ENCODE measurements around the gene SERPINB10.
A peak's percentile ranks its signal among the peaks of the same experiment; 100 is the strongest.
"Not testable (repeated sequence)": the region's sequence is repeated elsewhere in the genome, so short reads cannot be mapped to it uniquely, and the experiment has no call there.

SERPINB10 gene

DNA sequence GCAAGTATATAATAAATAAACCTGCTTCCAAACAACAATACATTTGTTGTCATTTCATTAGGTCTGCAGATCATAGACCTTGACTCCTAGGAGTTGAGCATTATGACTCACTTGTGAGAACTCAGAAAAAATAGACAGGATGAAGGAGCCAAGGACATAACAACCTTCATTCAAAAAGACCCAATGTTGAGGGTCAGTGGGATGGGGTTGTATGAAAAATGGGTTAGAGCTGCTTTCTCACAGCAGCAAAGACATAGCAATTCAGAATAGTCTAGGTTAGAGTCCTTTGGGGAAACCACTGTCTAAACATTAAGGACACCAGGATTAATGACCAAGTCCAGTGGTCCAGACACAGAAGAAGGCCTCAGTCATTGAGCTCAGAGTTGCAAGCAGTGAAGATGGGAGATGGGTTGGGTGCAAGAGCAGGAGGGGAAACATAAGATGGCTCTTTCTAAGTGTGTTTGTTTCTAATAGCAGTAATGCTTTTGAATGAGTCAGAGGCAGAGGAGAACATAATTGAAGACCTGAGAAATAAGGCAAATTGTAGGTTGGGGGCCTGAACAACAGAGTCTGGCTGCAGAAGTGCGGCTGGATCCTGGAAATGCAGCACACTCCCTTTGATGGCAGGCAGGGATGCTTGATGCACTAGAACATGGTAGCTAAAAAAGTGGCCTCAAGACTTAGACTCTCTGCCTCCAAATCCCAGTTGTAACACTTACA lies 3.7 kb upstream of the SERPINB10 start:
- Histone ChIP-seq H3K4me1 (no peaks in the 10 kb centered on the region), H3K36me3 (replicated peaks) (no peaks in the 10 kb centered on the region), H3K27me3 (ENCODE audit: low read depth) (no peaks in the 10 kb centered on the region), H3K9me3 (no peaks in the 10 kb centered on the region), H3K4me3 (no peak overlapping the region)
- in situ Hi-C loops (cut with MboI; ENCODE audit: low sequenced_read_pairs) = no loop called here
- no peak for DNase-seq (ENCODE audit: low spot score in 2 of 2)

- no peaks in the 10 kb centered on the region for H3K27me3 ChIP-seq (ENCODE audit: low read depth)
- no peaks in the 10 kb centered on the region for H3K4me1 ChIP-seq
- H3K9me3 ChIP-seq = no peaks in the 10 kb centered on the region
- H3K36me3 ChIP-seq (replicated peaks) = no peaks in the 10 kb centered on the region
- in situ Hi-C loops (cut with MboI; ENCODE audit: low sequenced_read_pairs) = no loop called here
- H3K4me3 ChIP-seq = no peak overlapping the region
- no peak for DNase-seq (ENCODE audit: low spot score in 2 of 2)
Measured at GRCh38 chr18:63904694-63905093, 3.1 kb upstream of the SERPINB10 start.

- DNase-seq (ENCODE audit: low spot score in 2 of 2) = no peak
Measured at GRCh38 chr18:63905361-63905760, 2.4 kb upstream of the SERPINB10 start.

DNA sequence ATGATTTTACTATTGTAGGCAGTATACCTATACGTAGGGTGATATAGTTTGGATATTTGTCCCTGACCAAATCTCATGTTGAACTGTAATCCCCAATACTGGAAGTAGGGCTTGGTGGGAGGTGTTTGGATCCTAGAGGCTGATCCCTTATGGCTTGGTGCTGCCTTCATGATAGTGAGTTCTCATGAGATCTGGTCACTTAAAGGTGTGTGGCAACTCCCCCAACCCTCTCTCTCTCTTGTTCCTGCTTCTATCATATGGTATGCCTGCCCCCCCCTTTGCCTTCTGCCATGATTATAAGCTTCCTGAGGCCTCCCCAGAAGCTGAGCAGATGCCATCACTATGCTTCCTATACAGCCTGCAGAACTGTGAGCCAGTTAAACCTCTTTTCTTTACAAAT lies 1.7 kb upstream of the SERPINB10 start:
- in situ Hi-C loops (cut with MboI; ENCODE audit: low sequenced_read_pairs) = no loop called here
- Histone ChIP-seq H3K4me1 (no peaks in the 10 kb centered on the region), H3K36me3 (replicated peaks) (no peaks in the 10 kb centered on the region), H3K27me3 (ENCODE audit: low read depth) (no peaks in the 10 kb centered on the region), H3K4me3 (no peak overlapping the region), H3K9me3 (no peaks in the 10 kb centered on the region)
- no peak for DNase-seq (ENCODE audit: low spot score in 2 of 2)

More at GRCh38 chr18:63905361-63905760, 2.4 kb upstream of the SERPINB10 start:
- Histone ChIP-seq H3K36me3 (replicated peaks) (no peaks in the 10 kb centered on the region), H3K4me3 (no peak overlapping the region), H3K27me3 (ENCODE audit: low read depth) (no peaks in the 10 kb centered on the region), H3K4me1 (no peaks in the 10 kb centered on the region), H3K9me3 (no peaks in the 10 kb centered on the region)
- in situ Hi-C loops (cut with MboI; ENCODE audit: low sequenced_read_pairs) = no loop called here

- no peaks in the 10 kb centered on the region for H3K36me3 ChIP-seq (replicated peaks)
- no peak for DNase-seq (ENCODE audit: low spot score in 2 of 2)
- in situ Hi-C loops (cut with MboI; ENCODE audit: low sequenced_read_pairs) = no loop called here
- H3K27me3 ChIP-seq (ENCODE audit: low read depth) = peaks cover 3% of the 10 kb centered on the region; the same call in 1 of the 2 replicates
- no peaks in the 10 kb centered on the region for H3K4me1 ChIP-seq
- H3K4me3 ChIP-seq = no peak overlapping the region
- no peaks in the 10 kb centered on the region for H3K9me3 ChIP-seq
Measured at GRCh38 chr18:63908858-63909257, 1.1 kb downstream of the SERPINB10 start.

- in situ Hi-C loops (cut with MboI; ENCODE audit: low sequenced_read_pairs) = no loop called here
- no peaks in the 10 kb centered on the region for H3K9me3 ChIP-seq
- H3K4me3 ChIP-seq = no peak overlapping the region
- DNase-seq (ENCODE audit: low spot score in 2 of 2) = no peak
- peaks cover 3% of the 10 kb centered on the region; the same call in 1 of the 2 replicates for H3K27me3 ChIP-seq (ENCODE audit: low read depth)
- no peaks in the 10 kb centered on the region for H3K36me3 ChIP-seq (replicated peaks)
- no peaks in the 10 kb centered on the region for H3K4me1 ChIP-seq
Measured at GRCh38 chr18:63909870-63910269, 2.1 kb downstream of the SERPINB10 start.

DNA sequence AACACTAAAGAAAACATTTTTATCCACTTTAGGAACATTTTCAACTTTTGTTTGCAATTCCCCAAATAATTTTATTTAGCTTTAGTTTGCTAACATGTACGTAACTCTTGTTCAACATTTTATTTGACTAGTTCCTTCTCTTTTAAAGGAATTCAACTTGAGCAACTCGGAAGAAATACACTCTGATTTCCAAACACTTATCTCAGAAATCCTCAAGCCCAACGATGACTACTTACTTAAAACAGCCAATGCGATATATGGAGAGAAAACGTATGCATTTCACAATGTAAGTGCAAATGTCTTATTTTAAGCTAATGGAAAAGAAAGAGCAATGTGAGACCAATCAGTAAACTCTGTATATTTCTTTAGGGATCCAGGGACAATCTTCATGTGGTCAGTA lies 10.1 kb downstream of the SERPINB10 start:
- no peak for DNase-seq (ENCODE audit: low spot score in 2 of 2)
- H3K9me3 ChIP-seq = no peaks in the 10 kb centered on the region; the same call in 1 of the 2 replicates
- in situ Hi-C loops (cut with MboI; ENCODE audit: low sequenced_read_pairs) = no loop called here
- peaks cover 3% of the 10 kb centered on the region; the same call in 1 of the 2 replicates for H3K27me3 ChIP-seq (ENCODE audit: low read depth)
- H3K36me3 ChIP-seq (replicated peaks) = no peaks in the 10 kb centered on the region
- no peaks in the 10 kb centered on the region for H3K4me1 ChIP-seq
- no peak overlapping the region for H3K4me3 ChIP-seq

- in situ Hi-C loops (cut with MboI; ENCODE audit: low sequenced_read_pairs) = no loop called here
- Histone ChIP-seq H3K9me3 (no peaks in the 10 kb centered on the region; the same call in 1 of the 2 replicates), H3K4me3 (no peak overlapping the region), H3K27me3 (ENCODE audit: low read depth) (no peaks in the 10 kb centered on the region), H3K4me1 (no peaks in the 10 kb centered on the region), H3K36me3 (replicated peaks) (no peaks in the 10 kb centered on the region)
- DNase-seq (ENCODE audit: low spot score in 2 of 2) = no peak
Measured at GRCh38 chr18:63922049-63922448, 14.3 kb downstream of the SERPINB10 start.

GRCh38 chr18:63924551-63924950 lies 16.8 kb downstream of the SERPINB10 start:
- no peak for DNase-seq (ENCODE audit: low spot score in 2 of 2)
- Histone ChIP-seq H3K9me3 (no peaks in the 10 kb centered on the region), H3K27me3 (ENCODE audit: low read depth) (no peaks in the 10 kb centered on the region), H3K4me1 (no peaks in the 10 kb centered on the region), H3K36me3 (replicated peaks) (no peaks in the 10 kb centered on the region), H3K4me3 (no peak overlapping the region)
- in situ Hi-C loops (cut with MboI; ENCODE audit: low sequenced_read_pairs) = no loop called here

- H3K4me1 ChIP-seq = no peaks in the 10 kb centered on the region
- in situ Hi-C loops (cut with MboI; ENCODE audit: low sequenced_read_pairs) = no loop called here
- no peaks in the 10 kb centered on the region for H3K36me3 ChIP-seq (replicated peaks)
- no peak overlapping the region for H3K4me3 ChIP-seq
- DNase-seq (ENCODE audit: low spot score in 2 of 2) = no peak
- 0 out of 2 replicates have a peak, but pooled peaks cover 3% of the 10 kb centered on the region for H3K27me3 ChIP-seq (ENCODE audit: low read depth)
- no peaks in the 10 kb centered on the region for H3K9me3 ChIP-seq
Measured at GRCh38 chr18:63928331-63928730, 20.6 kb downstream of the SERPINB10 start.

- H3K9me3 ChIP-seq; H3K4me1 ChIP-seq; in situ Hi-C loops (cut with MboI; ENCODE audit: low sequenced_read_pairs); H3K36me3 ChIP-seq (replicated peaks); DNase-seq (ENCODE audit: low spot score in 2 of 2); H3K27me3 ChIP-seq (ENCODE audit: low read depth); H3K4me3 ChIP-seq: not testable (repeated sequence)
Measured at GRCh38 chr18:63929369-63929768, 21.6 kb downstream of the SERPINB10 start.

DNA sequence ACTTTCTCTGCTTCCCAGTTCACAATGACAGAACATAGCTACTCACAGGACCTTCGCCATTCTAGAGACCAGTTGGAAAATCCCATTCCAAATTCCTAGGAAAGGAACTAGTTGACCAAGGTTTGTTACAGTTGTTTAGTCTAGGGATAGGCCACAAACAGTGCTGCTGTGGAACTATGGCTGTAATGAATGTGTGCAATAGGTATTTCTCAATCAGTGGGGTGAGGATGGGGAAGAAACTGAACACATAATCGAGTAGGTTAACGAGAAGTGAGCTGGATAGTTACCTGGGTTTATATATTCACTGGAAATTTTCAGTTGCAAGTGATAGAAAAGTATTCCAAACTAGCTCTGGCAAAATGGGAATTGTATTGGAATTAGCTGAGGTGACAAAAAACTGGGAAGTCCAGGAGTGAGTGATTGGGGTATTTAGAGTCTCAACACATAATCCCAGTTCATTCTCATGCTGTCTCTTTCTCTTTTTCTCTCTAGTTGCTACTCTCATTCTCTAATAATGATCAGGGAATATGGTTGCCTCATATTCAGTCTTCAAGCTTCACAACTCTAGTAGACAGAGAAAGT lies 23.1 kb downstream of the SERPINB10 start:
- in situ Hi-C loops (cut with MboI; ENCODE audit: low sequenced_read_pairs) = no loop called here

DNA sequence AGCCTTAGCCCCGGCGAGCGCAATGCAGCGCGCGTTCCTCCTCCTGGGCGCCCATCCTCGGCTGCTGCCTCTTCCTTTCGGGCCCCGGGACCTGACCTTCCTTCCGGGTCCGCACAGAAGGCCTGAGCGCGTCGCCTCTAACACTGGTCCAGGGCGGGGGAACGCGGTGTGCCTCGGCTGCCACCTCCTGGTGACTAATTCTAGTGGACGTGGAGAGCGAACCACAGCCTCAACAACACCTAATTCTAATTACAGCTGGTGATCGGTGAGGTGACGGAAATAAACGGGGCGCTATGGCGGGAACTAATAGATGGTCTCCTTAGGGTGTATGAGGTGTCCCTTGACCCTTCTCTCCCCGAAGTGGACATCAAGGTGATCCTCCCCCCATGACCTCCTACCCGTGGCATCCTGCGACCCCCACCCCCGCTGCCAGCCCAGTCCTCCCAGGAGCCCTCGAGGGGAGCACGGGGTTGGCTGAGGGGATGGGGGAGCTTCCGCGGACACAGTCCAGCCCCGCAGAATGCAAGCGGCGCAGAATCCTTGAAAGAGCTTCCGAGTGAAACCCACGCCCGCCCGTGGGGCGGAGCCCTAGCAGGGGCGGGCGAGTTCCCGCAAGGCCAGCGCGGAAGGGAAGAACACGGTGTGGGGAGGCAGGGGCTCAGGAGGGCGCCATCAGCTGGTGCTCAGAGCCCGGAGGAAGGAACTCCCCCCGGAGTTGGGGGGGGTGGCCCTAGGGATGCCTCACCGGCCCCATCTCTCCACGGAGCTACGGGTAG lies 28.6 kb downstream of the SERPINB10 start:
- in situ Hi-C loops (cut with MboI; ENCODE audit: low sequenced_read_pairs) = no loop called here
- Histone ChIP-seq H3K4me3 (peak overlapping the region; percentile 34), H3K4me1 (peaks cover 4% of the 10 kb centered on the region), H3K27me3 (ENCODE audit: low read depth) (0 out of 2 replicates have a peak, but pooled peaks cover 3% of the 10 kb centered on the region), H3K36me3 (replicated peaks) (no peaks in the 10 kb centered on the region), H3K9me3 (no peaks in the 10 kb centered on the region)
- peak; percentile 80 to 89 for DNase-seq (ENCODE audit: low spot score in 2 of 2)

More for the DNA sequence above, 23.1 kb downstream of the SERPINB10 start:
- Histone ChIP-seq H3K27me3 (ENCODE audit: low read depth) (0 out of 2 replicates have a peak, but pooled peaks cover 3% of the 10 kb centered on the region), H3K4me3 (no peak overlapping the region), H3K36me3 (replicated peaks) (no peaks in the 10 kb centered on the region), H3K9me3 (no peaks in the 10 kb centered on the region), H3K4me1 (peaks cover 2% of the 10 kb centered on the region)
- DNase-seq (ENCODE audit: low spot score in 2 of 2) = no peak

DNA sequence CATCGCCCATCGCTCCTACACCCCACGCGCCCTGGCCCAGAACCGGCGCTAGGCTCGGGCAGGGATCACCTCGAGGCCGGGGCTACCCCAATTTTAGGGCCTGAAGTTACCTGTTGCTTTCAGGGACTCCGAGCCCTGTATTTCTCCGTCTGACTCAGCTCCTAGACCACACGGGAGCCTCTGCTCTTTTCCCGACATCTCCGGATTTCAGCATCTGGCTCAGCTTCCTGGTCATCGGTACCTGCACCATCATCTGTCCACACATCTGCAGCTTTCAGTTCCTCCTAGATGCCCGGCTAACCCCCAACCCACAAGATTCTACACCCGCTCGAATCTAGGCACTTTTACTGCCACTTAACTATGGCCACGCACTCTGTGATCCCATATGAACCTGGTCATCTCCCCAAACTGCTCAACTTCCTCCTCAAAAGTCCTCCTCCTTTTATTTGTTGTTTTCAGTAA lies 29.2 kb downstream of the SERPINB10 start:
- in situ Hi-C loops (cut with MboI; ENCODE audit: low sequenced_read_pairs) = no loop called here
- peaks cover 4% of the 10 kb centered on the region for H3K4me1 ChIP-seq
- no peak for DNase-seq (ENCODE audit: low spot score in 2 of 2)
- 0 out of 2 replicates have a peak, but pooled peaks cover under 1% of the 10 kb centered on the region for H3K27me3 ChIP-seq (ENCODE audit: low read depth)
- H3K9me3 ChIP-seq = no peaks in the 10 kb centered on the region
- H3K4me3 ChIP-seq = peak overlapping the region; percentile 34
- H3K36me3 ChIP-seq (replicated peaks) = no peaks in the 10 kb centered on the region
